K562 (cell line): ENCODE results near the gene GRIA1. TPM values are rescaled to one million over a fixed set of nuclear protein-coding genes. Genes with fewer than 3 reads are reported as not detected.

ENCODE experiments used
- ATAC-seq: fragments of 200-7000 bp; cut with Tn5 transposase; 3 replicates; pipeline ENCODE4 v1.9.1; 2020; ENCODE audit warnings: moderate library complexity
- BruUV-seq: library from RNA; stranded (reverse); fragments of 400-500 nt; replicated peaks from 2 replicates; lab custom pipeline; 2021; lab: Mats Ljungman, UMichigan
- CTCF ChIA-PET: fragments of 300-600 bp; formaldehyde crosslinking; extraction: SDS; loops from one replicate; lab custom pipeline; 2021; ENCODE audit warnings: low intra/inter-chr PET ratio; lab: Yijun Ruan, JAX
- POLR2A ChIA-PET: fragments of 300-600, 350-650 bp; sonication (Branson Sonifier 250); formaldehyde crosslinking; extraction: SDS; loops from one replicate; lab custom pipeline; 2021; ENCODE audit warnings: antibody characterized with exemption, inconsistent platforms; lab: Yijun Ruan, JAX
- DNase-seq, 4 experiments: peaks; one replicate each; pipeline versions ENCODE4 v3.0.0 to v3.0.0-alpha.2; 2011 to 2018; ENCODE audit warnings: low spot score in 3 of 4, mixed read lengths in 3 of 4; ENCODE audit errors: extremely low read depth in 1 of 4
- FAIRE-seq: peaks from 2 replicates; lab custom pipeline; 2011; peaks lifted over from hg19 to GRCh38; lab: Jason Lieb, UNC
- H2AFZ ChIP-seq: 2 replicates; pipeline ENCODE4 v1.6.0; 2011; ENCODE audit warnings: low read depth, low read length, control low read depth, inconsistent platforms
- H3K27ac ChIP-seq: fragments of 200-600 bp; 3 replicates; pipeline ENCODE4 v1.8.0; 2011; ENCODE audit warnings: low read depth, mild to moderate bottlenecking, control low read depth, inconsistent platforms, low read length, moderate library complexity, mixed read lengths; ENCODE audit errors: extremely low read depth
- H3K27me3 ChIP-seq, 2 experiments: fragments of 300-600 bp in 1 of 2; 2 replicates in 1 of 2; 3 replicates in 1 of 2; pipeline versions ENCODE4 v1.6.0 to v1.8.0; 2011; ENCODE audit warnings: inconsistent platforms in 2 of 2, low read length in 2 of 2, mild to moderate bottlenecking in 1 of 2, mixed read lengths in 1 of 2, moderate library complexity in 1 of 2; ENCODE audit not compliant: control insufficient read depth in 2 of 2, insufficient read depth in 2 of 2
- H3K36me3 ChIP-seq: fragments of 300-600 bp; 3 replicates; pipeline ENCODE4 v1.8.0; 2011; ENCODE audit warnings: mild to moderate bottlenecking, low read length, inconsistent platforms; ENCODE audit not compliant: control insufficient read depth, insufficient read depth
- H3K4me1 ChIP-seq, 2 experiments: fragments of 200-600 bp in 1 of 2; replicated peaks in 1 of 2; 2 replicates in 1 of 2; 3 replicates in 1 of 2; pipeline versions ENCODE4 v1.5.1 to v1.8.0; 2011; ENCODE audit warnings: inconsistent platforms in 2 of 2, low read length in 2 of 2, mild to moderate bottlenecking in 1 of 2, mixed read lengths in 1 of 2, moderate library complexity in 1 of 2; ENCODE audit not compliant: control insufficient read depth in 2 of 2, insufficient read depth in 2 of 2
- H3K4me2 ChIP-seq: 2 replicates; pipeline ENCODE4 v1.6.1; 2011; ENCODE audit warnings: low read length, control low read depth, inconsistent platforms, mixed read lengths; ENCODE audit not compliant: insufficient read depth
- H3K4me3 ChIP-seq: fragments of 200-600 bp; sonication (generic), shearing (Covaris generic); 2 replicates; pipeline ENCODE4 v1.5.1; 2016; ENCODE audit warnings: control low read depth, inconsistent platforms
- H3K79me2 ChIP-seq: fragments of 200-600 bp; 3 replicates; pipeline ENCODE4 v1.8.0; 2011; ENCODE audit warnings: low read length, inconsistent platforms; ENCODE audit not compliant: control insufficient read depth, insufficient read depth
- H3K9ac ChIP-seq, 2 experiments: 2 replicates each; pipeline versions ENCODE4 v1.6.0 to v1.6.1; 2011; ENCODE audit warnings: low read depth in 2 of 2, low read length in 2 of 2, control low read depth in 1 of 2, inconsistent platforms in 1 of 2, mild to moderate bottlenecking in 1 of 2, mixed read lengths in 1 of 2; ENCODE audit not compliant: insufficient read depth in 1 of 2
- H3K9me1 ChIP-seq: one replicate; pipeline ENCODE4 v1.6.0; 2011; ENCODE audit warnings: inconsistent platforms, mild to moderate bottlenecking, low read length, moderate library complexity; ENCODE audit not compliant: control insufficient read depth, insufficient read depth
- H3K9me3 ChIP-seq: replicated peaks from 2 replicates; pipeline ENCODE4 v1.5.1; 2011; ENCODE audit warnings: low read depth, low read length, inconsistent platforms; ENCODE audit not compliant: control insufficient read depth, insufficient read depth
- H4K20me1 ChIP-seq: replicated peaks from 2 replicates; pipeline ENCODE4 v1.6.1; 2011; ENCODE audit warnings: low read length, inconsistent platforms, mixed read lengths; ENCODE audit not compliant: control insufficient read depth, insufficient read depth
- E2F4 ChIP-seq: sonication (generic); formaldehyde crosslinking; IDR thresholded peaks from 2 replicates; pipeline ENCODE4 v1.8.0; 2022; ENCODE audit warnings: mild to moderate bottlenecking, low read depth, missing genetic modification reagents
- LEF1 ChIP-seq: fragments of 450-650 bp; IDR thresholded peaks from 2 replicates; pipeline ENCODE4 v1.6.1; 2016; ENCODE audit warnings: mild to moderate bottlenecking
- TAF15 ChIP-seq: fragments of 200-400 bp; formaldehyde crosslinking; IDR thresholded peaks from 2 replicates; pipeline ENCODE4 v1.6.1; 2017; ENCODE audit warnings: mild to moderate bottlenecking, low read depth, low read length, moderate library complexity
- ZNF282 ChIP-seq: sonication (generic); formaldehyde crosslinking; IDR thresholded peaks from 2 replicates; pipeline ENCODE4 v1.8.1; 2023; ENCODE audit warnings: missing genetic modification reagents
- ZNF384 ChIP-seq: IDR thresholded peaks from 2 replicates; pipeline ENCODE4 v1.6.1; 2012; ENCODE audit warnings: low read depth, low read length, improper control_type of control experiment
- WGBS: fragments of 100-300 bp; shearing (Covaris generic); methylation state at CpG from one replicate; pipeline ENCODE4 v1.1.6; 2016; ENCODE audit warnings: low coverage, mixed read lengths; ENCODE audit not compliant: insufficient coverage; ENCODE audit errors: missing lambda C conversion rate; 5-methylcytosine and 5-hydroxymethylcytosine counted together
- in situ Hi-C: fragments of 300-500 bp; cut with MboI; formaldehyde crosslinking; loops from 4 replicates; pipeline ENCODE4 v1.15.0; 2018; ENCODE audit warnings: inconsistent platforms, mixed read lengths
- intact Hi-C: fragments of 100-400 bp; cut with micrococcal nuclease; formaldehyde crosslinking; loops from 2 replicates; pipeline ENCODE4 v1.14.2; 2022
- polyA plus RNA-seq, 8 experiments: library from polyadenylated mRNA; depleted of rRNA in 4 of 8; stranded (reverse) in 5 of 8; unstranded in 3 of 8; fragments of >200 nt; fragmentation: Nextera tagmentation in 2 of 8; fragmentation: Illumina TruSeq in 1 of 8; extraction: Ambion mirVana in 2 of 8; extraction: Trizol in 1 of 8; gene quantifications; 2 replicates each; pipeline versions ENCODE4 v1.2.1 to v1.2.3, GENCODE V29; 2011 to 2014; ENCODE audit warnings: inconsistent platforms in 1 of 8, missing spikeins in 1 of 8
- total RNA-seq, 7 experiments: library from RNA; depleted of rRNA in 6 of 7; stranded (reverse); fragments of >200 nt in 6 of 7; fragmentation: Illumina TruSeq in 2 of 7; extraction: Trizol in 2 of 7; gene quantifications; 2 replicates each; pipeline versions ENCODE4 v1.2.1 to v1.2.3, GENCODE V29; 2011 to 2021; ENCODE audit warnings: low replicate concordance in 1 of 7

Gene GRIA1
- total and polyA plus RNA-seq, 9 of the 15 experiments (the other 6 are each of a cell fraction or from before 2014, with no cell fraction given), result not detected

- H3K79me2 ChIP-seq, result no peaks in the 10 kb centered on the region
- POLR2A ChIA-PET, result no interaction called here
- H2AFZ ChIP-seq, result no peak overlapping the region
- H3K27me3 ChIP-seq, result no peaks in the 10 kb centered on the region
- FAIRE-seq (no peak), DNase-seq (no peak), ATAC-seq (no peak)
- no peaks in the 10 kb centered on the region for H3K9me3 ChIP-seq
- H3K27ac ChIP-seq, result no peak overlapping the region
- BruUV-seq, result no TSS peak
- no peaks in the 10 kb centered on the region for H4K20me1 ChIP-seq
- TF ChIP-seq E2F4 (CRISPR knock-in tag), result no peak
- no peak for TF ChIP-seq ZNF384
- TF ChIP-seq TAF15, result no peak
- intact Hi-C loops, result no loop called here
- H3K4me3 ChIP-seq, result no peak overlapping the region
- in situ Hi-C loops, result no loop called here
- H3K9ac ChIP-seq, result no peak overlapping the region
- H3K4me2 ChIP-seq, result no peak overlapping the region
- CTCF ChIA-PET, result no interaction called here
- H3K9me1 ChIP-seq, result no peaks in the 10 kb centered on the region
- H3K4me1 ChIP-seq, result no peaks in the 10 kb centered on the region
- no peaks in the 10 kb centered on the region for H3K36me3 ChIP-seq
Measured at GRCh38 chr5:153543959-153544470, 53.5 kb downstream of the GRIA1 start.

DNA sequence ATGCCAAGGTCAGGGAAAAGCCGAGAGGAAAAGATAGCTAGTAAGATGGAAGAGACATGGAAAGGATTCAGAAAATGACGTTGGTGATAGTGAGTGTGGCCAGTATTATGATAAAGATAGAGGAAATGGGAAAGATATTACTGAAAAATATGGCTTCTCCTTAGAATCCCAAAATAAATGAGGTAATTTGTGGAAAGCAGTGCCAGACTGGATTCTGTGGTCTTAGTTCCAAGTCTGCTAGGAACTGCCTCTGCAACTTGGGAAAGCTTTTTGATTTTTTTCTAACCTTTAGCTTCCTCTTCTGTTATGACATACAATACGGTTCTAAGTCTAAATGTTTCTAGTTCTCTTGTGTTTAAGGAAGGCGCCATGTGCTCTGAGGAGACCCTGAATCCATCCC lies 54.2 kb downstream of the GRIA1 start:
- Histone ChIP-seq H3K27me3 (no peaks in the 10 kb centered on the region), H3K79me2 (no peaks in the 10 kb centered on the region)
- intact Hi-C loops, result no loop called here
- POLR2A ChIA-PET, result no interaction called here
- TF ChIP-seq LEF1 (no peak), ZNF282 (no peak)
- TF ChIP-seq, all 486 proteins: peak for 0
- Histone ChIP-seq H3K4me3 (no peak overlapping the region), H3K9ac (no peak overlapping the region), H2AFZ (no peak overlapping the region), H3K9me3 (no peaks in the 10 kb centered on the region), H3K9me1 (no peaks in the 10 kb centered on the region), H3K27ac (no peak overlapping the region), H3K4me1 (no peaks in the 10 kb centered on the region), H3K4me2 (no peak overlapping the region), H4K20me1 (no peaks in the 10 kb centered on the region), H3K36me3 (no peaks in the 10 kb centered on the region)
- 0% methylated on average over 4 of the region's 4 CpGs for WGBS
- no TSS peak for BruUV-seq
- in situ Hi-C loops, result no loop called here
- no peak for FAIRE-seq
- CTCF ChIA-PET, result no interaction called here
- no peak for ATAC-seq
- no peak for DNase-seq
